H9 (cell line): ENCODE measurements around the gene GATA3. TPM values are rescaled to one million over a fixed set of nuclear protein-coding genes. Genes with fewer than 3 reads are reported as not detected.

Source experiments
- DNase-seq: peaks from one replicate; pipeline ENCODE4 v3.0.0-alpha.2; 2017
- H2AFZ ChIP-seq: one replicate; pipeline ENCODE4 v1.6.1; 2013; ENCODE audit warnings: mild to moderate bottlenecking, low read length, control low read depth, moderate library complexity
- H2AK5ac ChIP-seq: 2 replicates; pipeline ENCODE4 v1.6.1; 2013; ENCODE audit warnings: low read length, control low read depth, mixed read lengths; ENCODE audit not compliant: insufficient read length
- H2BK120ac ChIP-seq: one replicate; pipeline ENCODE4 v1.6.1; 2013; ENCODE audit warnings: low read depth, mild to moderate bottlenecking, low read length, control low read depth, inconsistent platforms; ENCODE audit not compliant: poor library complexity, severe bottlenecking
- H2BK12ac ChIP-seq: 2 replicates; pipeline ENCODE4 v1.6.1; 2013; ENCODE audit warnings: low read length, control low read depth, mixed read lengths, low read depth; ENCODE audit not compliant: insufficient read length
- H2BK15ac ChIP-seq: 2 replicates; pipeline ENCODE4 v1.6.1; 2013; ENCODE audit warnings: low read depth, low read length, control low read depth
- H2BK20ac ChIP-seq: one replicate; pipeline ENCODE4 v1.6.1; 2013; ENCODE audit warnings: low read depth, mild to moderate bottlenecking, low read length, control low read depth, inconsistent platforms; ENCODE audit not compliant: poor library complexity, severe bottlenecking
- H2BK5ac ChIP-seq: 2 replicates; pipeline ENCODE4 v1.6.1; 2013; ENCODE audit warnings: low read length, control low read depth, mixed read lengths; ENCODE audit not compliant: insufficient read length
- H3K14ac ChIP-seq: 2 replicates; pipeline ENCODE4 v1.6.1; 2013; ENCODE audit warnings: low read length, control low read depth; ENCODE audit not compliant: insufficient read depth
- H3K18ac ChIP-seq: 2 replicates; pipeline ENCODE4 v1.6.1; 2013; ENCODE audit warnings: low read depth, mild to moderate bottlenecking, mixed read lengths, low read length, control low read depth; ENCODE audit not compliant: insufficient read length
- H3K23ac ChIP-seq: 2 replicates; pipeline ENCODE4 v1.6.1; 2013; ENCODE audit warnings: low read length, control low read depth, mixed read lengths, low read depth; ENCODE audit not compliant: insufficient read length
- H3K23me2 ChIP-seq: 2 replicates; pipeline ENCODE4 v1.6.1; 2013; ENCODE audit warnings: low read depth, mild to moderate bottlenecking, mixed read lengths, low read length, control low read depth; ENCODE audit not compliant: insufficient read length, poor library complexity, severe bottlenecking
- H3K27ac ChIP-seq: 2 replicates; pipeline ENCODE4 v1.5.1; 2013; ENCODE audit warnings: low read length, control low read depth, mixed read lengths, low read depth; ENCODE audit not compliant: insufficient read length
- H3K27me3 ChIP-seq: 2 replicates; pipeline ENCODE4 v1.6.1; 2013; ENCODE audit warnings: low read length, control low read depth, inconsistent platforms; ENCODE audit not compliant: insufficient read depth
- H3K4ac ChIP-seq: 2 replicates; pipeline ENCODE4 v1.6.1; 2013; ENCODE audit warnings: low read depth, mild to moderate bottlenecking, control low read depth, inconsistent platforms, low read length, moderate library complexity
- H3K4me1 ChIP-seq: 2 replicates; pipeline ENCODE4 v1.6.1; 2013; ENCODE audit warnings: low read length, control low read depth, inconsistent platforms; ENCODE audit not compliant: insufficient read depth
- H3K4me2 ChIP-seq: 2 replicates; pipeline ENCODE4 v1.6.1; 2013; ENCODE audit warnings: low read length, control low read depth, mixed read lengths; ENCODE audit not compliant: insufficient read length, insufficient read depth
- H3K56ac ChIP-seq: 2 replicates; pipeline ENCODE4 v1.6.1; 2013; ENCODE audit warnings: low read depth, mild to moderate bottlenecking, mixed read lengths, low read length, control low read depth; ENCODE audit not compliant: insufficient read length
- H3K79me1 ChIP-seq: 2 replicates; pipeline ENCODE4 v1.6.1; 2013; ENCODE audit warnings: low read depth, mild to moderate bottlenecking, moderate library complexity, low read length, control low read depth, inconsistent platforms; ENCODE audit not compliant: insufficient read depth, poor library complexity, severe bottlenecking
- H3K79me2 ChIP-seq: 2 replicates; pipeline ENCODE4 v1.6.1; 2013; ENCODE audit warnings: low read length, control low read depth, inconsistent platforms; ENCODE audit not compliant: insufficient read depth
- H3K9ac ChIP-seq: 2 replicates; pipeline ENCODE4 v1.6.1; 2013; ENCODE audit warnings: low read length, control low read depth, mixed read lengths; ENCODE audit not compliant: insufficient read length; ENCODE audit errors: extremely low read depth
- H3K9me3 ChIP-seq: one replicate; pipeline ENCODE4 v1.6.1; 2013; ENCODE audit warnings: low read depth, low read length, inconsistent platforms; ENCODE audit not compliant: control insufficient read depth
- H3T11ph ChIP-seq: one replicate; pipeline ENCODE4 v1.6.1; 2013; ENCODE audit warnings: mild to moderate bottlenecking, low read length, control low read depth, inconsistent platforms
- H4K20me1 ChIP-seq: one replicate; pipeline ENCODE4 v1.6.1; 2013; ENCODE audit not compliant: control insufficient read depth, insufficient read length, insufficient read depth
- H4K5ac ChIP-seq: 2 replicates; pipeline ENCODE4 v1.6.1; 2013; ENCODE audit warnings: low read depth, mild to moderate bottlenecking, mixed read lengths, low read length, control low read depth; ENCODE audit not compliant: insufficient read length
- H4K8ac ChIP-seq: replicated peaks from 2 replicates; pipeline ENCODE4 v1.6.1; 2013; ENCODE audit warnings: low read length, control low read depth, mixed read lengths, low read depth; ENCODE audit not compliant: insufficient read length
- H4K91ac ChIP-seq: 2 replicates; pipeline ENCODE4 v1.6.1; 2013; ENCODE audit warnings: low read depth, mild to moderate bottlenecking, moderate library complexity, mixed read lengths, low read length, control low read depth; ENCODE audit not compliant: insufficient read length
- H3K27ac Mint-ChIP-seq, 3 experiments: 2 replicates in 2 of 3; 3 replicates in 1 of 3; pipeline ENCODE4 v1.8.0; 2020 to 2021; ENCODE audit warnings: mixed read lengths in 3 of 3, mild to moderate bottlenecking in 1 of 3, moderate library complexity in 1 of 3
- H3K27me3 Mint-ChIP-seq: 2 replicates; pipeline ENCODE4 v1.8.0; 2021; ENCODE audit warnings: low read depth, mild to moderate bottlenecking, moderate library complexity, mixed read lengths
- H3K36me3 Mint-ChIP-seq, 3 experiments: 2 replicates in 2 of 3; 3 replicates in 1 of 3; pipeline ENCODE4 v1.8.0; 2020 to 2021; ENCODE audit warnings: low read depth in 3 of 3, mixed read lengths in 3 of 3; ENCODE audit not compliant: insufficient read depth in 1 of 3
- H3K4me1 Mint-ChIP-seq, 2 experiments: 2 replicates each; pipeline ENCODE4 v1.8.0; 2020; ENCODE audit warnings: mixed read lengths in 2 of 2
- H3K4me3 Mint-ChIP-seq, 2 experiments: 2 replicates in 1 of 2; 3 replicates in 1 of 2; pipeline ENCODE4 v1.8.0; 2020 to 2021; ENCODE audit warnings: mild to moderate bottlenecking in 2 of 2, mixed read lengths in 2 of 2, moderate library complexity in 1 of 2
- H3K9me3 Mint-ChIP-seq, 2 experiments: 2 replicates in 1 of 2; 3 replicates in 1 of 2; pipeline ENCODE4 v1.8.0; 2020; ENCODE audit warnings: mild to moderate bottlenecking in 2 of 2, mixed read lengths in 2 of 2, moderate library complexity in 1 of 2
- CTCF ChIP-seq: fragments of 200-600 bp; sonication (generic); conservative IDR thresholded peaks from 3 replicates; pipeline ENCODE4 v1.8.0; 2021; ENCODE audit warnings: antibody characterized with exemption, mild to moderate bottlenecking
- WGBS: extraction: QIAGEN DNeasy Blood & Tissue Kit; methylation state at CpG from one replicate; pipeline ENCODE4 v1.1.7; 2013; ENCODE audit warnings: missing lambda C conversion rate, low lambda C conversion rate, mixed read lengths; ENCODE audit not compliant: insufficient read length; ENCODE audit errors: extremely low coverage; 5-methylcytosine and 5-hydroxymethylcytosine counted together
- total RNA-seq: library from RNA; stranded (reverse); gene quantifications from 2 replicates; pipeline ENCODE4 v1.2.1, GENCODE V29; 2021

GATA3 gene
- total RNA-seq, 1 experiment from 2014 or later, result 0.31 TPM

GRCh38 chr10:8058274-8059111, 4.0 kb downstream of the GATA3 start:
- H3K4me2 ChIP-seq, result peak overlapping the region; percentile 46
- H2BK15ac ChIP-seq, result no peak overlapping the region
- H4K20me1 ChIP-seq, result no peaks in the 10 kb centered on the region
- WGBS, result no CpG with 5 or more reads among the region's 45 CpGs
- peak; percentile 29 for DNase-seq
- no peaks in the 10 kb centered on the region for H3K79me1 ChIP-seq
- Mint-ChIP-seq H3K4me1 (peaks cover 69 to 83% of the 10 kb centered on the region in 2 experiments), H3K4me3 (peak overlapping the region; percentile 19 to 74; a peak in 4 of 5 replicates), H3K36me3 (no peaks in the 10 kb centered on the region; a peak in 1 of 7 replicates), H3K27me3 (peaks cover 98% of the 10 kb centered on the region), H3K27ac (no peak overlapping the region), H3K9me3 (no peaks in the 10 kb centered on the region; a peak in 1 of 5 replicates)
- no peak overlapping the region for H4K8ac ChIP-seq
- no peak overlapping the region for H4K5ac ChIP-seq
- no peak overlapping the region for H2BK20ac ChIP-seq
- H2AFZ ChIP-seq, result no peak overlapping the region
- peaks cover 82% of the 10 kb centered on the region for H3K27me3 ChIP-seq
- no peak overlapping the region for H4K91ac ChIP-seq
- peaks cover 11% of the 10 kb centered on the region; the same call in 1 of the 2 replicates for H3K4me1 ChIP-seq
- TF ChIP-seq CTCF, result no peak
- no peak overlapping the region for H3K23ac ChIP-seq
- H3K9me3 ChIP-seq, result no peaks in the 10 kb centered on the region
- H3K14ac ChIP-seq, result no peak overlapping the region
- H3K27ac ChIP-seq, result no peak overlapping the region
- no peak overlapping the region for H3T11ph ChIP-seq
- H2BK120ac ChIP-seq, result no peak overlapping the region
- H3K79me2 ChIP-seq, result no peaks in the 10 kb centered on the region
- H3K56ac ChIP-seq, result no peak overlapping the region
- H2BK5ac ChIP-seq, result no peak overlapping the region
- H2BK12ac ChIP-seq, result no peak overlapping the region
- H3K9ac ChIP-seq, result no peak overlapping the region
- no peak overlapping the region for H3K4ac ChIP-seq
- H2AK5ac ChIP-seq, result no peak overlapping the region
- peaks cover 44% of the 10 kb centered on the region for H3K23me2 ChIP-seq
- H3K18ac ChIP-seq, result no peak overlapping the region
